HCT116 (cell line): ENCODE measurements around the gene TNFRSF18. TPM values are rescaled to one million over a fixed set of nuclear protein-coding genes. Genes with fewer than 3 reads are reported as not detected.
A peak's percentile ranks its signal among the peaks of the same experiment; 100 is the strongest.

Source experiments
- ATAC-seq: fragments of 200-7000 bp; cut with Tn5 transposase; 2 replicates; pipeline ENCODE4 v1.9.1; 2020; ENCODE audit warnings: mild to moderate bottlenecking, moderate library complexity
- BruUV-seq: library from RNA; stranded (reverse); fragments of 400-500 nt; replicated peaks from 2 replicates; lab custom pipeline; 2021; lab: Mats Ljungman, UMichigan
- CTCF ChIA-PET: fragments of 300-600 bp; sonication (Branson Sonifier 250); formaldehyde crosslinking; loops from one replicate; lab custom pipeline; 2021; ENCODE audit warnings: antibody characterized with exemption; lab: Charles Lee
- POLR2A ChIA-PET: fragments of 300-600, 350-600 bp; sonication (Branson Sonifier 250); formaldehyde crosslinking; loops from one replicate; lab custom pipeline; 2021; ENCODE audit warnings: antibody characterized with exemption; lab: Charles Lee
- RAD21 ChIA-PET, 2 experiments: fragments of 300-600 bp; sonication (Branson Sonifier 250); formaldehyde crosslinking; loops; one replicate each; lab custom pipeline; 2023; ENCODE audit warnings: low total read pairs in 2 of 2; ENCODE audit not compliant: uncharacterized antibody in 2 of 2, unreplicated experiment in 2 of 2, low non-redundant PET in 1 of 2; lab: Charles Lee
- DNase-seq: peaks from one replicate; pipeline ENCODE4 v3.0.0-alpha.2; 2010; ENCODE audit warnings: low read depth, low spot score
- H2AFZ ChIP-seq: fragments of 200-600 bp; shearing (Covaris generic), sonication (generic); 2 replicates; pipeline ENCODE4 v1.6.1; 2017; ENCODE audit warnings: low read depth, mixed run types, mixed read lengths, antibody characterized with exemption, low read length; ENCODE audit not compliant: poor library complexity, severe bottlenecking
- H3K27ac ChIP-seq: 2 replicates; pipeline ENCODE4 v1.5.1; 2012; ENCODE audit warnings: low read depth, low read length
- H3K27me3 ChIP-seq: fragments of 200-600 bp; sonication (generic); 2 replicates; pipeline ENCODE4 v1.6.1; 2016; ENCODE audit warnings: mixed run types, low read length, mixed read lengths; ENCODE audit not compliant: insufficient read depth
- H3K36me3 ChIP-seq, 2 experiments: fragments of 200-500 bp in 1 of 2; fragments of 200-600 bp in 1 of 2; sonication (Bioruptor generic) in 1 of 2; sonication (generic) in 1 of 2; 2 replicates each; pipeline versions ENCODE4 v1.5.1 to v1.6.1; 2014 to 2016; ENCODE audit warnings: low read length in 2 of 2, inconsistent platforms in 1 of 2, mixed read lengths in 1 of 2, mixed run types in 1 of 2; ENCODE audit not compliant: insufficient read depth in 2 of 2, control insufficient read depth in 1 of 2
- H3K4me1 ChIP-seq, 2 experiments: fragments of 200-600 bp in 1 of 2; sonication (generic) in 1 of 2; 2 replicates each; pipeline versions ENCODE4 v1.5.1 to v1.6.1; 2012 to 2017; ENCODE audit warnings: low read length in 2 of 2, inconsistent platforms in 1 of 2, mild to moderate bottlenecking in 1 of 2, mixed read lengths in 1 of 2, mixed run types in 1 of 2, moderate library complexity in 1 of 2; ENCODE audit not compliant: insufficient read depth in 2 of 2, control insufficient read depth in 1 of 2
- H3K4me2 ChIP-seq: fragments of 200-600 bp; sonication (generic); 2 replicates; pipeline ENCODE4 v1.6.1; 2017; ENCODE audit warnings: mixed run types, low read length, mixed read lengths
- H3K4me3 ChIP-seq, 2 experiments: fragments of 200-600 bp in 1 of 2; sonication (generic) in 1 of 2; replicated peaks in 1 of 2; 2 replicates each; pipeline ENCODE4 v1.5.1; 2011 to 2016; ENCODE audit warnings: low read length in 2 of 2, control low read depth in 1 of 2, low read depth in 1 of 2, mild to moderate bottlenecking in 1 of 2, mixed read lengths in 1 of 2, mixed run types in 1 of 2
- H3K79me2 ChIP-seq: fragments of 200-600 bp; sonication (generic); 2 replicates; pipeline ENCODE4 v1.6.1; 2017; ENCODE audit warnings: mild to moderate bottlenecking, mixed run types, low read length, moderate library complexity, mixed read lengths; ENCODE audit not compliant: insufficient read depth
- H3K9ac ChIP-seq: fragments of 200-600 bp; sonication (generic); 2 replicates; pipeline ENCODE4 v1.6.1; 2016; ENCODE audit warnings: low read length, mixed read lengths
- H3K9me2 ChIP-seq: fragments of 200-600 bp; sonication (generic), shearing (Covaris generic); 2 replicates; pipeline ENCODE4 v1.6.1; 2017; ENCODE audit warnings: mixed run types, mild to moderate bottlenecking, moderate library complexity; ENCODE audit not compliant: insufficient read depth
- H3K9me3 ChIP-seq, 2 experiments: fragments of 200-500 bp in 1 of 2; fragments of 200-600 bp in 1 of 2; sonication (Bioruptor generic) in 1 of 2; sonication (generic) in 1 of 2; 2 replicates each; pipeline ENCODE4 v1.6.1; 2014 to 2017; ENCODE audit warnings: low read length in 2 of 2, mixed read lengths in 2 of 2, inconsistent platforms in 1 of 2, low read depth in 1 of 2, mild to moderate bottlenecking in 1 of 2, mixed run types in 1 of 2, moderate library complexity in 1 of 2; ENCODE audit not compliant: control insufficient read depth in 1 of 2, insufficient read depth in 1 of 2
- H4K20me1 ChIP-seq: fragments of 200-600 bp; sonication (generic), shearing (Covaris generic); 2 replicates; pipeline ENCODE4 v1.6.1; 2017; ENCODE audit warnings: mixed run types, mild to moderate bottlenecking, moderate library complexity; ENCODE audit not compliant: insufficient read depth
- ATF3 ChIP-seq: IDR thresholded peaks from 2 replicates; pipeline ENCODE4 v1.6.1; 2012
- CTCF ChIP-seq, 3 experiments: fragments of 200-600 bp in 1 of 3; sonication (generic) in 1 of 3; IDR thresholded peaks in 2 of 3; conservative IDR thresholded peaks in 1 of 3; 2 replicates each; pipeline ENCODE4 v1.5.1; 2012 to 2017; ENCODE audit warnings: low read depth in 2 of 3, low read length in 2 of 3, antibody characterized with exemption in 1 of 3, borderline replicate concordance in 1 of 3, control low read depth in 1 of 3, mild to moderate bottlenecking in 1 of 3, mixed read lengths in 1 of 3, mixed run types in 1 of 3, moderate library complexity in 1 of 3; ENCODE audit not compliant: insufficient read depth in 1 of 3
- POLR2AphosphoS5 ChIP-seq: IDR thresholded peaks from 2 replicates; pipeline ENCODE4 v1.6.1; 2011; ENCODE audit warnings: mild to moderate bottlenecking, low read depth, low read length, moderate library complexity
- intact Hi-C: fragments of 100-400 bp; cut with micrococcal nuclease; formaldehyde crosslinking; loops from 2 replicates; pipeline ENCODE4 v1.10.0; 2022
- total RNA-seq: library from RNA; stranded (reverse); gene quantifications from one replicate; pipeline ENCODE4 v1.2.1, GENCODE V29; 2021; ENCODE audit not compliant: unreplicated experiment

Gene TNFRSF18
- total RNA-seq, 1 experiment from 2014 or later: 56.2 TPM

- H3K4me1 ChIP-seq: peaks cover 3 to 19% of the 10 kb centered on the region in 2 experiments; a peak in 1 of 4 replicates
- H3K4me2 ChIP-seq: peak overlapping the region; percentile 76
- peak; percentile 45 for DNase-seq
- H3K9me3 ChIP-seq: no peaks in the 10 kb centered on the region
- H2AFZ ChIP-seq: no peak overlapping the region
- H4K20me1 ChIP-seq: no peaks in the 10 kb centered on the region
- intact Hi-C loops: loop anchor here (1.0 to 2.0 kb wide), 2 partner anchors 67 to 108 kb away; no protein-coding TSS in a partner anchor
- CTCF ChIA-PET: interaction anchor here (1.4 kb wide), 1 partner anchor 108 kb away, joined by 10 read pairs; no protein-coding TSS in a partner anchor
- TSS peak; percentile 93 for BruUV-seq
- H3K27ac ChIP-seq: peak overlapping the region; percentile 98
- peak overlapping the region; percentile 81 for H3K9ac ChIP-seq
- POLR2A ChIA-PET: interaction anchor here (1.1 kb wide), 1 partner anchor 73 kb away, joined by 3 read pairs; no protein-coding TSS in a partner anchor
- TF ChIP-seq ATF3: no peak
- peak in 2 of 3 experiments; percentile 32 to 35; a peak in 4 of 6 replicates for TF ChIP-seq CTCF (IDR thresholded peaks at IDR 0.05 in 2 of 3, conservative IDR thresholded peaks at IDR 0.05 in 1 of 3; ENCODE audit: borderline replicate concordance in 1 of 3, insufficient read depth in 1 of 3, low read depth in 2 of 3, low read length in 2 of 3)
- TF ChIP-seq POLR2AphosphoS5: peak; percentile 34; the same call in 1 of the 2 replicates
- TF ChIP-seq, all 23 proteins: peak for 2
- peak; percentile 26 for ATAC-seq
- no peaks in the 10 kb centered on the region for H3K27me3 ChIP-seq
- H3K9me2 ChIP-seq: no peaks in the 10 kb centered on the region
- peak overlapping the region; percentile 68 to 87 for H3K4me3 ChIP-seq
- H3K36me3 ChIP-seq: peaks cover 10 to 18% of the 10 kb centered on the region in 2 experiments; a peak in 2 of 4 replicates
- H3K79me2 ChIP-seq: peaks cover 78% of the 10 kb centered on the region
- RAD21 ChIA-PET: interaction anchor here in 1 of 2 experiments (1.2 kb wide), 1 partner anchor 109 kb away, joined by 3 read pairs; no protein-coding TSS in a partner anchor
These were observed 24.4 kb upstream of the TNFRSF18 start for GRCh38 chr1:1230656-1231399.
